ENCODE measurements around the gene COL15A1. TPM values are rescaled to one million over a fixed set of nuclear protein-coding genes. Genes with fewer than 3 reads are reported as not detected.

Gene COL15A1
- total RNA-seq, 1 experiment from 2014 or later = 0.22 TPM

DNA sequence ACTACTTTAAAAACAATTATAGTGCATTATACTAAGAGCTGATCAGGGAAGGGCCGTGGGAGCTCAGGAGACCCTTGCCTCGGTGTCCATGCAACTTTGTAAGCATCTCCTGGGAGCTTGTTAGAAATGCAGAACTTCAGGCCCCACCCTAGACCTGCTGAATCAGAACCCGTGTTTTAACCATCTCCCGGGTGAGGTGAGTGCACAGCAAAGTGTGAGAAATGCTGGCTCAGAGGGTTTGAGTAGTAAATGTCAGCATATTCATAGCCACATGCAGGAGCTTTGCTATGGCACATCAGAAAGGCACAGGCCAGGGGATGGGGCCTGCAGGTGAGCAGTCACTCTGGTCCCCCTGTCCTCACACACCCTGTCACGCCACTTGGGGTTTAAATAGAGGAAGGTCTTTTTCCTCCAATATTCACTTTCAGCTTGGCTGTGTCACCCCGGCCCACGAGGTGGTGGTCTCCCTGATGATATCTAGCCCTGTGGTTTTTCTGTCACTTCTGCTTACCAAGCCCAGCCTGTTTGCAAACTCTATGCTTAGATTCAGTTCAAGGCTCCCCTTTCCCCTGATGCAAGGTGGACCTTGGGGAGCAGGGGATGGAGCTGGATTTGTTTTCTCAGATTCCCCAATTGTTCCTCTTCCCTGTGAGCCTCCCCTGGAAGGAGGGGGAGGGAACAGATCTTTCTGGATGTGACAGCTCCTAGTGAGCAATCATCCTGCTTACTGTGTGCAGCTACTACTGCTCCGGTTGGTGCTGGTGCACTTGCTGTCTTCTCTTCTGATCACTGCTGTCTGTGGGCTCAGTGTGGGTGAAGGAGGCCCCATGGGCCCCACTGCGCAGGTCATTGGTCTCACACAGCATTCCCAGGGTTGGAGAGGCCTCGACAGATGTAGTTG lies 109.4 kb downstream of the COL15A1 start (continued):
- TF ChIP-seq, protein P1, sequence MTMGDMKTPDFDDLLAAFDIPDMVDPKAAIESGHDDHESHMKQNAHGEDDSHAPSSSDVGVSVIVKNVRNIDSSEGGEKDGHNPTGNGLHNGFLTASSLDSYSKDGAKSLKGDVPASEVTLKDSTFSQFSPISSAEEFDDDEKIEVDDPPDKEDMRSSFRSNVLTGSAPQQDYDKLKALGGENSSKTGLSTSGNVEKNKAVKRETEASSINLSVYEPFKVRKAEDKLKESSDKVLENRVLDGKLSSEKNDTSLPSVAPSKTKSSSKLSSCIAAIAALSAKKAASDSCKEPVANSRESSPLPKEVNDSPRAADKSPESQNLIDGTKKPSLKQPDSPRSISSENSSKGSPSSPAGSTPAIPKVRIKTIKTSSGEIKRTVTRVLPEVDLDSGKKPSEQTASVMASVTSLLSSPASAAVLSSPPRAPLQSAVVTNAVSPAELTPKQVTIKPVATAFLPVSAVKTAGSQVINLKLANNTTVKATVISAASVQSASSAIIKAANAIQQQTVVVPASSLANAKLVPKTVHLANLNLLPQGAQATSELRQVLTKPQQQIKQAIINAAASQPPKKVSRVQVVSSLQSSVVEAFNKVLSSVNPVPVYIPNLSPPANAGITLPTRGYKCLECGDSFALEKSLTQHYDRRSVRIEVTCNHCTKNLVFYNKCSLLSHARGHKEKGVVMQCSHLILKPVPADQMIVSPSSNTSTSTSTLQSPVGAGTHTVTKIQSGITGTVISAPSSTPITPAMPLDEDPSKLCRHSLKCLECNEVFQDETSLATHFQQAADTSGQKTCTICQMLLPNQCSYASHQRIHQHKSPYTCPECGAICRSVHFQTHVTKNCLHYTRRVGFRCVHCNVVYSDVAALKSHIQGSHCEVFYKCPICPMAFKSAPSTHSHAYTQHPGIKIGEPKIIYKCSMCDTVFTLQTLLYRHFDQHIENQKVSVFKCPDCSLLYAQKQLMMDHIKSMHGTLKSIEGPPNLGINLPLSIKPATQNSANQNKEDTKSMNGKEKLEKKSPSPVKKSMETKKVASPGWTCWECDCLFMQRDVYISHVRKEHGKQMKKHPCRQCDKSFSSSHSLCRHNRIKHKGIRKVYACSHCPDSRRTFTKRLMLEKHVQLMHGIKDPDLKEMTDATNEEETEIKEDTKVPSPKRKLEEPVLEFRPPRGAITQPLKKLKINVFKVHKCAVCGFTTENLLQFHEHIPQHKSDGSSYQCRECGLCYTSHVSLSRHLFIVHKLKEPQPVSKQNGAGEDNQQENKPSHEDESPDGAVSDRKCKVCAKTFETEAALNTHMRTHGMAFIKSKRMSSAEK (CRISPR knock-in tag; IDR thresholded peaks at IDR 0.05; ENCODE audit: borderline replicate concordance) = no peak
- TF ChIP-seq PRRX2 (CRISPR knock-in tag; IDR thresholded peaks at IDR 0.05) = no peak

DNA sequence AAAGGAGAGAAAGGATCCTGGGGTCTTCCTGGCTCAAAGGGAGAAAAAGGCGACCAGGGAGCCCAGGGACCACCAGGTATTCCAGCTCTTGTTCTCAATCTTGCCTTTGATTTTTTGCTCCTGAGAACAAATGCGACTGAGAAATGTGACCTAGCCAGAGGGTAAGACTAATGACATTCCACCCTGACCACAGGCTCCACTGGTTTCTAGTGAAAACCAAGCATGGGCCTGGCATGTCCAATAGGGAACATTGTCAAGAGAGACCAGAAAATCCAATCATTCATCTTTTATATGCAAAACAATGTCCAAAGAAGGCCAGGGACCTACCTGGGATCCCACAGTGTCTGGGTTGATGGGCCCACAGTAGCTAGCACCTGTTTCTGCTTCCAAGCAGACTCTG lies 110.9 kb downstream of the COL15A1 start:
- CTCF ChIA-PET = interaction anchor here (0.5 to 1.7 kb wide), 2 partner anchors 56 to 121 kb away, joined by 4 read pairs; no protein-coding TSS in a partner anchor
- POLR2A ChIA-PET = no interaction called here

DNA sequence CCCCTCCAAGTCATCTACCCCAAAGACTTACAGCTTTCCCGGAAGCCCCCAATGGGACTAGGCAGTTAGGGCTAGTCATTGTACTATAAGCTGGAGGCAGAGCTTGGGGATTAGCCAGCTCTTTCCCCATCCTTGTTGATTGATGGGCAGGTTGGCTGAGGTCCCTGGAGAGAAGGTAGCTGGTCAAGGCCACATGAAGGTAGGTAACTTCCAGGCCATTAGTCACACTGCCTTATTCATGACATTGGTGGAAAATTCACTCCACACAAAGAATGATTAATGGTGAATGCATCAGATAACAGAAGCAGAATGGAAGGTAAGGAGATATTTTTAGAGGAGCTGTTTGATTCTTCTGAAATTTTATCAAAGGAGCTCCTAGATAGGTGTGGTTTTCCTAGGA lies 111.7 kb downstream of the COL15A1 start:
- H3K27ac Mint-ChIP-seq = no peak overlapping the region
- H3K36me3 Mint-ChIP-seq = no peaks in the 10 kb centered on the region
- no peaks in the 10 kb centered on the region for H3K4me1 Mint-ChIP-seq
- H3K27me3 Mint-ChIP-seq (ENCODE audit: low read depth) = peaks cover 3% of the 10 kb centered on the region
- ATAC-seq (no peak), DNase-seq (ENCODE audit: low spot score) (no peak)
- CTCF ChIA-PET = interaction anchor here (1.7 kb wide), 1 partner anchor 57 kb away, joined by 4 read pairs; no protein-coding TSS in a partner anchor
- TF ChIP-seq, protein P2, sequence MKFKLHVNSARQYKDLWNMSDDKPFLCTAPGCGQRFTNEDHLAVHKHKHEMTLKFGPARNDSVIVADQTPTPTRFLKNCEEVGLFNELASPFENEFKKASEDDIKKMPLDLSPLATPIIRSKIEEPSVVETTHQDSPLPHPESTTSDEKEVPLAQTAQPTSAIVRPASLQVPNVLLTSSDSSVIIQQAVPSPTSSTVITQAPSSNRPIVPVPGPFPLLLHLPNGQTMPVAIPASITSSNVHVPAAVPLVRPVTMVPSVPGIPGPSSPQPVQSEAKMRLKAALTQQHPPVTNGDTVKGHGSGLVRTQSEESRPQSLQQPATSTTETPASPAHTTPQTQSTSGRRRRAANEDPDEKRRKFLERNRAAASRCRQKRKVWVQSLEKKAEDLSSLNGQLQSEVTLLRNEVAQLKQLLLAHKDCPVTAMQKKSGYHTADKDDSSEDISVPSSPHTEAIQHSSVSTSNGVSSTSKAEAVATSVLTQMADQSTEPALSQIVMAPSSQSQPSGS (CRISPR knock-in tag; IDR thresholded peaks at IDR 0.05; ENCODE audit: borderline replicate concordance, low read depth) = no peak
- TF ChIP-seq EMX1 (CRISPR knock-in tag; IDR thresholded peaks at IDR 0.05) (no peak), ZNF317 (CRISPR knock-in tag; IDR thresholded peaks at IDR 0.05; ENCODE audit: borderline replicate concordance, low read depth) (no peak), SMAD4 (CRISPR knock-in tag; IDR thresholded peaks at IDR 0.05) (no peak), GRHL2 (CRISPR knock-in tag; IDR thresholded peaks at IDR 0.05; ENCODE audit: insufficient replicate concordance, severe bottlenecking) (no peak), ZNF396 (CRISPR knock-in tag; IDR thresholded peaks at IDR 0.05; ENCODE audit: borderline replicate concordance) (no peak), TCF7 (CRISPR knock-in tag; IDR thresholded peaks at IDR 0.05; ENCODE audit: low read depth) (no peak), SOX15 (CRISPR knock-in tag; IDR thresholded peaks at IDR 0.05) (no peak), TEAD4 (CRISPR knock-in tag; IDR thresholded peaks at IDR 0.05) (no peak), OVOL2 (CRISPR knock-in tag; IDR thresholded peaks at IDR 0.05; ENCODE audit: borderline replicate concordance) (no peak)
- TF ChIP-seq, protein P3, sequence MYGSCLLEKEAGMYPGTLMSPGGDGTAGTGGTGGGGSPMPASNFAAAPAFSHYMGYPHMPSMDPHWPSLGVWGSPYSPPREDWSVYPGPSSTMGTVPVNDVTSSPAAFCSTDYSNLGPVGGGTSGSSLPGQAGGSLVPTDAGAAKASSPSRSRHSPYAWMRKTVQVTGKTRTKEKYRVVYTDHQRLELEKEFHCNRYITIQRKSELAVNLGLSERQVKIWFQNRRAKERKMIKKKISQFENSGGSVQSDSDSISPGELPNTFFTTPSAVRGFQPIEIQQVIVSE (CRISPR knock-in tag; IDR thresholded peaks at IDR 0.05; ENCODE audit: borderline replicate concordance) = no peak
- TF ChIP-seq, protein P4, sequence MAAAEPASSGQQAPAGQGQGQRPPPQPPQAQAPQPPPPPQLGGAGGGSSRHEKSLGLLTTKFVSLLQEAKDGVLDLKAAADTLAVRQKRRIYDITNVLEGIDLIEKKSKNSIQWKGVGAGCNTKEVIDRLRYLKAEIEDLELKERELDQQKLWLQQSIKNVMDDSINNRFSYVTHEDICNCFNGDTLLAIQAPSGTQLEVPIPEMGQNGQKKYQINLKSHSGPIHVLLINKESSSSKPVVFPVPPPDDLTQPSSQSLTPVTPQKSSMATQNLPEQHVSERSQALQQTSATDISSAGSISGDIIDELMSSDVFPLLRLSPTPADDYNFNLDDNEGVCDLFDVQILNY (CRISPR knock-in tag; IDR thresholded peaks at IDR 0.05) = no peak
- TF ChIP-seq, protein P5, sequence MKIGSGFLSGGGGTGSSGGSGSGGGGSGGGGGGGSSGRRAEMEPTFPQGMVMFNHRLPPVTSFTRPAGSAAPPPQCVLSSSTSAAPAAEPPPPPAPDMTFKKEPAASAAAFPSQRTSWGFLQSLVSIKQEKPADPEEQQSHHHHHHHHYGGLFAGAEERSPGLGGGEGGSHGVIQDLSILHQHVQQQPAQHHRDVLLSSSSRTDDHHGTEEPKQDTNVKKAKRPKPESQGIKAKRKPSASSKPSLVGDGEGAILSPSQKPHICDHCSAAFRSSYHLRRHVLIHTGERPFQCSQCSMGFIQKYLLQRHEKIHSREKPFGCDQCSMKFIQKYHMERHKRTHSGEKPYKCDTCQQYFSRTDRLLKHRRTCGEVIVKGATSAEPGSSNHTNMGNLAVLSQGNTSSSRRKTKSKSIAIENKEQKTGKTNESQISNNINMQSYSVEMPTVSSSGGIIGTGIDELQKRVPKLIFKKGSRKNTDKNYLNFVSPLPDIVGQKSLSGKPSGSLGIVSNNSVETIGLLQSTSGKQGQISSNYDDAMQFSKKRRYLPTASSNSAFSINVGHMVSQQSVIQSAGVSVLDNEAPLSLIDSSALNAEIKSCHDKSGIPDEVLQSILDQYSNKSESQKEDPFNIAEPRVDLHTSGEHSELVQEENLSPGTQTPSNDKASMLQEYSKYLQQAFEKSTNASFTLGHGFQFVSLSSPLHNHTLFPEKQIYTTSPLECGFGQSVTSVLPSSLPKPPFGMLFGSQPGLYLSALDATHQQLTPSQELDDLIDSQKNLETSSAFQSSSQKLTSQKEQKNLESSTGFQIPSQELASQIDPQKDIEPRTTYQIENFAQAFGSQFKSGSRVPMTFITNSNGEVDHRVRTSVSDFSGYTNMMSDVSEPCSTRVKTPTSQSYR (CRISPR knock-in tag; IDR thresholded peaks at IDR 0.05) = no peak
- H3K9me3 Mint-ChIP-seq = 0 out of 2 replicates have a peak, but pooled peaks cover 4% of the 10 kb centered on the region
- POLR2A ChIA-PET = interaction anchor here (0.7 kb wide), 1 partner anchor 138 kb away, joined by 3 read pairs; no protein-coding TSS in a partner anchor
- no peak overlapping the region for H3K4me3 Mint-ChIP-seq

More for the DNA sequence above, 110.9 kb downstream of the COL15A1 start:
- no peak for DNase-seq (ENCODE audit: low spot score)
- Mint-ChIP-seq H3K9me3 (0 out of 2 replicates have a peak, but pooled peaks cover 4% of the 10 kb centered on the region), H3K4me1 (0 out of 2 replicates have a peak, but pooled peaks cover 3% of the 10 kb centered on the region), H3K4me3 (no peak overlapping the region), H3K36me3 (no peaks in the 10 kb centered on the region), H3K27me3 (ENCODE audit: low read depth) (peaks cover 3% of the 10 kb centered on the region), H3K27ac (no peak overlapping the region)
- no peak for ATAC-seq
- TF ChIP-seq, protein P6, sequence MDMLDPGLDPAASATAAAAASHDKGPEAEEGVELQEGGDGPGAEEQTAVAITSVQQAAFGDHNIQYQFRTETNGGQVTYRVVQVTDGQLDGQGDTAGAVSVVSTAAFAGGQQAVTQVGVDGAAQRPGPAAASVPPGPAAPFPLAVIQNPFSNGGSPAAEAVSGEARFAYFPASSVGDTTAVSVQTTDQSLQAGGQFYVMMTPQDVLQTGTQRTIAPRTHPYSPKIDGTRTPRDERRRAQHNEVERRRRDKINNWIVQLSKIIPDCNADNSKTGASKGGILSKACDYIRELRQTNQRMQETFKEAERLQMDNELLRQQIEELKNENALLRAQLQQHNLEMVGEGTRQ (CRISPR knock-in tag; IDR thresholded peaks at IDR 0.05) = no peak

All from WTC11 (cell line).